ENCODE results near the gene VPS11.
A peak's percentile ranks its signal among the peaks of the same experiment; 100 is the strongest.

VPS11 gene

GRCh38 chr11:119106564-119107537 is 39.2 kb downstream of the VPS11 start, which contains the start of gene C2CD2L:
TSS of gene C2CD2L (plus strand) at chr11:119107344. CDS start at chr11:119107742, 398 bp downstream.
- DNase-seq: no peak

DNA sequence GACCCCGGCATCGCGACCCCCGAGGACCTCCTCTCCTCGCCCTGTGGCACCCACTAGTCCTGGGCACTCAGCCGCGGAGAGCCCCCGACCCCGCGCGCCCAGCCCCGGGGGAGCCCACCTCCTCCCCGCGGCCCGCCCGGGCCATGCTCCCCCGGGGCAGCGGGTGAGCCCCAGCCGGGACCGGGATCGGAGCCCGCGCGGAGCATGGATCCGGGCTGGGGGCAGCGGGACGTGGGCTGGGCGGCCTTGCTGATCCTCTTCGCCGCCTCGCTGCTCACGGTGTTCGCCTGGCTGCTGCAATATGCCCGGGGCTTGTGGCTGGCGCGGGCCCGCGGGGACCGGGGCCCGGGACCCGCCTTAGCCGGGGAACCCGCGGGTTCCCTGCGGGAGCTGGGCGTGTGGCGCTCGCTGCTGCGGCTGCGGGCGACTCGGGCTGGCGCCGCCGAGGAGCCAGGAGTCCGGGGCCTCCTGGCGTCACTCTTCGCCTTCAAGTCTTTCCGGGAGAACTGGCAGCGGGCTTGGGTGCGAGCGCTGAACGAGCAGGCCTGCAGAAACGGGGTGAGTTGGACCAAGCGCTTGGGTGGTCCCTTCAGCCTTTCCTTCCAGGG is 40.0 kb downstream of the VPS11 start:
- no peak for DNase-seq

DNA sequence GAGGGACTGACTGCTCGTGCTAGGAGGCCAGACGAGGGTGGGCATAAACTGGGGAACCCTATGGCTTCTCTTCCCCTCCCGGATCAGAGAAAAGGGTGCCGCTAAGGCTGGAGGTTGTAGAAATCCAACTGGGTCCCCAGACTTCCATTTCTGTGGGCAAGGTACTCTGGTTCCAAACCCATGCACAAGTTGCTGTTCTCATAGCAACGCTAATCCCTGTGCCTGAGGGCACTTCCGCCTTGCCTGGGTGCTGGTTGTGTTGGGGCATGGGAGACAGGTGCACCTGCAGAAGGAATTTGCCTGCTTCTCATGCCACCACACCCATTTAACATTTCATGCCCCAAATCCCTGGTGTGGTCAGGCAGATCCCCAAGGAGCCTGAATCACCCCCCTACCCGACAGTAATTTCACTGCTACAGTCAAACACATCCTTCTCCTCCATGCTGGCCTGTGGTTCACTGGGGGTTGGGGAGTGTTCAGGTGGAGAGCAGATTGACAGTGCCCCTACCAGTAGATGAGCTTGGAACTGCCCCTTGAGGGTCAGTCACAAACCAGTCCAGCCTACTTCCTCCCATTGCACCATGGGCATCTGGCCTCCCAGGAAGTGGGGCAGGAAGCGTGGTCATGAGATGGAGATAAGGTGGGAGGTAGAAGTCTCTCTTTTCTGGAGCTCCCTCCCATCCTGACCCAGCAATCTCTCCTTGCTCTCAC is 40.7 kb downstream of the VPS11 start:
- no peak for DNase-seq

GRCh38 chr11:119108857-119109221 is 41.2 kb downstream of the VPS11 start:
- DNase-seq: no peak

DNA sequence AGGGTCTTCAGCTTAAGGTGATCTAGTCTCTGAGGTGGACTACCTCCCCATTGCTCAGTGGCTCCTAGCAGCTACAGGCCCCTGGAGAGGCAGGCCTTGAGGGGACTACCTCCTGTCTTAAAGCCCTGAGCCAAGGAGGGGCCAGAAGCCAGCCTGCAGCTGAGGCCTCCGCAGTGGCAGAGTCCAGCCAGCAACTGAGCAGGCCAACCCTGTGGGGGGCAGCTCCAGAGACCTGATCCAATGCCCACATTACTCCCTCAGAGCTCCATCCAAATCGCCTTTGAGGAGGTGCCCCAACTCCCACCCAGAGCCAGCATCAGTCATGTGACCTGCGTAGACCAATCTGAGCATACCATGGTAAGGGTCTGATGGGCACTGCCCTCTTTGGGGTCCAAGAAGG is 42.2 kb downstream of the VPS11 start:
- no peak for DNase-seq

- no peak for DNase-seq
Observed at GRCh38 chr11:119110439-119110838, 42.8 kb downstream of the VPS11 start.

DNA sequence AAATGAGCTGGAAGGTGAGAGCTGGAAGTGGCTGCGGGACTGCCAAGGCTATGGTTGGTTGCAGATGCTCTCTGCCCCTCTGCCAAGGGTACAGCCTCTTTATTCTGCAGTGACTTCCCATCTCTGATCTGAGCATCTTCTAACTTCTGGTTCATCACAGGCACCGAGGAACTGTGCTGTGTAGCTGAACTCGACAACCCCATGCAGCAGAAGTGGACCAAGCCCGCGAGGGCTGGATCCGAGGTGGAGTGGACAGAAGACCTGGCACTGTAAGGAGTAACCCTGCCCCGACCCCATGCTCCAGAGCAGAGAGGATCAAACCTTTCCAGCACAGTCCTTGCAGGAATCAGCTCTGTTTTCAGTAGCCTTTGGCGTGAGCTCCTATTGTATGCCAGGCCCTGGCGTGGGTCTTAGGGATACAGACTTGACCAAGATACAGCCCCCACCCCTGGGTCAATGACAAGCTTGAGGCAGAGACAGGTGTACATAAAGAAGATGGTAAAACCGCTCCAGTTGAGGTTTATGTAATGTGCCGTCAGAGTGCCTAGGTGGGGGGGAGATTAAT is 43.8 kb downstream of the VPS11 start:
- no peak for DNase-seq

DNA sequence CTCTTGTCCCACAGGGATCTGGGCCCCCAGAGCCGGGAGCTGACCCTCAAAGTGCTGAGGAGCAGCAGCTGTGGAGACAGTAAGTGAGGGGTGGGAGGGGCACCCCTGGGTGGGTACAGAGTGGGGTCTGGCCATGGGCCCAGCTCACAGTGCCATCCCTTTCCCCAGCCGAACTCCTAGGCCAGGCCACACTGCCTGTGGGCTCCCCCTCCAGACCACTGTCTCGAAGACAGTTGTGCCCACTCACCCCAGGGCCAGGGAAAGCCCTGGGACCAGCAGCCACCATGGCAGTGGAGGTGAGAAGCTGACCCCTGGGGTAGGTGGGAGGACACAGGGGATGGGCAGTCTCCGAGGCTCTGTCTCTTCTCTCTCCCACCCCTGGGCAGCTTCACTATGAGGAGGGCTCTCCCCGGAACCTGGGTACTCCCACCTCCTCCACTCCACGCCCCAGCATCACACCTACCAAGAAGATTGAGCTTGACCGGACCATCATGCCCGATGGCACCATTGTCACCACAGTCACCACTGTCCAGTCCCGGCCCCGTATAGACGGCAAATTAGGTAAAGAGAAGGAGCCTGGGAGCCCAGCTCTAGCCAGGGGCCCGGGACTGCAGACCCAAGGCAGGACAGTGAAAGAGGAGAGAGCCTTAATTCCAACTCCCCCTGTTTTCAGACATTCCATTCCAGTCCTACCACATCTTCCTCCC is 44.8 kb downstream of the VPS11 start:
- DNase-seq: no peak

- DNase-seq: no peak
Observed at GRCh38 chr11:119113716-119114115, 46.1 kb downstream of the VPS11 start.

DNA sequence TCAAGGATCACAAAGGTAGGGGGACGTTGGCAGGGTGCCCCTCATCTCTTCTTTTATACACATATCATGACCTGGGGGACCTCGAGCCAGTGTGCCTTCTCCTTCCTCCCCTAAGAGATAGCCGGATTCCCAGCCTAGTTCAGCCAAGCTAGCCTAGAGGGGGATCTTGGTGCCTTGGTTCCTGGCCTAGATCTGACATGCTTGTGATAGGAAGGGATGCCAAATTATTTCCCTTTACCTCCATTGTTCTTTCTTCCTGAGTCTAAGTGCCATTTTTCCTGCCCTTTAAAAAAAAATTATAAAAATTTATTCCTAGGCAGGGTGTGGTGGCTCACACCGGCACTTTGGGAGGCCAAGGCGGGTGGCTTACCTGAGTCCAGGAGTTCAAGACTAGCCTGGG is 46.7 kb downstream of the VPS11 start:
- DNase-seq: no peak

DNA sequence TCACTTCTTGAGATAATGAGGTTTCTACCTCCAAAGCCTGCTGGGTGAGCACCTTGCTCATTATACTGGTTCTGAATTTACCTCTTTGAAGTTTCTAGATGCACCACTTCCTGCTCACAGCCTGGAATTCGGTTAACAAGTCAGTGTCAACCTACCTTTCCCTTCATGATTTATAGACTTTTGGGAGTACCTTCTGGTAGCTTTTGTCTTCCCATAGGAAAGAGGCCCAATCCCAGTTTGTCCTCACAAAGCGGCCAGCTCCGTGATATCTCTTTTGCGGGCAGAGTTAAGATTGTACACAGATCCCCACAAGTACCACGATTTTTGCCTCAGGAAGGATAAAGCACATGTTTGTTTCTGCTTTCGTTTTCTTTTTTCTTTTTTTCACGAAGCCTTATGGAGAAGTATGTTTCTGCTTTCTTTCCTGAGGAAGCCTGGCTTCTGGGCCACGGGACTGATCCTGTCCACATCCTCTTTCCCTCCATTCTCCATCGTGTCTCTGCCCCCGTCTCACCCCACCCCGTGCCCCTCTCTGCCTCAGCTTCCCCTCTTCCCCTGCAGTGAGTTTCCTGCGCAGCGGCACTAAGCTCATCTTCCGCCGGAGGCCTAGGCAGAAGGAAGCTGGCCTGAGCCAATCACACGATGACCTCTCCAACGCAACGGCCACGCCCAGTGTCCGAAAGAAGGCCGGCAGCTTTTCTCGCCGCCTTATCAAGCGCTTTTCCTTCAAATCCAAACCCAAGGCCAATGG is 48.0 kb downstream of the VPS11 start:
- no peak for DNase-seq

DNA sequence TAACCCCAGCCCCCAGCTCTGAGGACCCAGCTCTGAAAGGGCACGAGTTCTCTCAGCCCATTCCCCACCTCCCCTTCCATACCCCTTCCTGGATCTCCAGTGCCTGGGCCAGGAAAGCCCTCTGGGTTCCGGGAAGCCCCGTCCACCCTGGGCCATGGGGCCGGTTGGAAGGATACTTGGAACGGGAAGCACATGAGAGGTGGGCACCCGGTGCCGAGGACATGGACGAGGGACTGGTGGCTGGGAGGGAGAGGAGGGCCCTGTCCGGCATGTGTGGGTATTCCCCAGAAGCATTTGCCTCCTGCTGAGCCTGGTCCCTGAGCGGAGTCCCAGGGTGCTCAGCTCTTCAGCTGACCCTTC is 48.6 kb downstream of the VPS11 start:
- no peak for DNase-seq

GRCh38 chr11:119116601-119117000 is 49.0 kb downstream of the VPS11 start:
- no peak for DNase-seq

DNA sequence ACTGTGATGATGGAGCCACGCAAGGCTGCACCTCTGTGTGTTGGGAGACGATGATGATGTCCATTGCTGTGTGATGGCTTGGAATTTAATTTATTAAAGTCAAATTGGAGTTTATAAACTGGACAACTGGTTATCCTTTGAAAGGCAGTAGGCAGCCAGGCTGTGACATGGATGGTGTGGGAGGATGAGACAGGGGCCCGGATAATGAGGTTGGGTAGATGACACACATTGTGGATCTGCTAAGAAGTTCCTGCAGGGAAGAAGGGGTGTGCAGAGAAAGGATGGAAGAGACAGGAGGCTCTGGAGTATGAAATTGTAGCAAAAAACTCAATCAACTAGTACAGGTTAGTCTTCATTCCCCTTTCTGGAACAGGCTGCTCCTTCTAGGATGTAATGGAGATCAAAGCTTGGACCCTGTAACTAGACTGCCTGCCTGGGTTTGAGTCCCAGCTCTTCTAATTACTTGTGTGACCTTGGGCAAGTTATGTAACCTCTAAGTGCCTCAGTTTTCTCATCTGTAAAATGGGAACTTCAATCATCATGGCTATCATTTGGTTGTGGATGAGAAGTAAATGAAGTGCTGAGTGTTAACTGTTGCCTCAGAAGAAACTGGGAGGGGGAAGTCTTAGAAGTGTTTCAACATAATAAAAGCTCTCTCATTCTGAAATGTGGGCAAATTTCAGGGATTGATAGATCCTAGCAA is 49.5 kb downstream of the VPS11 start:
- no peak for DNase-seq

GRCh38 chr11:119118227-119118626 is 50.6 kb downstream of the VPS11 start:
- DNase-seq: no peak

DNA sequence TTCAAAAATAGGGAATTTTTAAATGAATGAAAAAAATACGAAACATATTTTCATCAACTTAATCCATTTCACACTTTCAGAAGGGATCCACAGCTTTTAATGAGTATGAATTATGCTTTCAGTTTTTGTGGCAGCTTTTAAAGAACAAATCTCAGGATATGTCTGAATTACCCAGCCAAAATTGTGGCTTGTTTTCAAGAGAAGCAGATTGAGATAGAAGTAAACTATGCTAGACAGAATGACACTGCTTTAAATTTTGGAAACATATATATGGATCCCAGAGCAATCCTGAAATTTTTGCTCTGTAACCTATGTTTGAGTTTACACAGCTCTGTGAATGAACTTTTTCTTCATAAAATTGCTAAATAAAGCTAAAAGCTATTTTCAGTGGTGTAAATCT is 51.3 kb downstream of the VPS11 start:
- no peak for DNase-seq

DNA sequence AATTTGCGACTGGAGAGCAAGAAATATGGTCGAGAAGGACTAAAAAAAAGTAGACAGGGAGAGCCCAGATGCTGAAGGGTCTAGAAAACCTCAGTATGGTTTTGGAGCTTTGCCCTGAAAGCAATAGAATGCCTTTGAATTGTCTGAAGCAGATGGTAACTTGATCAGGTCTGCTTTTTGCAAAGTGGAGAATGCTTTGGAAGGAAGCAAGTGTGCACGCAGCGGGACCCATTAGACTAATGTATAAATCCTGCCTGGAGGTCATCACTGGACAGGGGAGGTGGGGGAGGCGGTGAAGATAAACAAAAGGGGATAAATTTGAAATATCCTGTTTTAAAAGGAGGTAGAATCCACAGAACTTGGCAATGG is 53.0 kb downstream of the VPS11 start:
- no peak for DNase-seq

- DNase-seq: peak; percentile 64
Observed at GRCh38 chr11:119121008-119121810, 53.6 kb downstream of the VPS11 start, which contains the start of gene HINFP. TSS of gene HINFP (plus strand) at chr11:119121580. CDS start at chr11:119126945, 5,365 bp downstream.

- DNase-seq: no peak
Observed at GRCh38 chr11:119121811-119122124, 54.1 kb downstream of the VPS11 start.

GRCh38 chr11:119125821-119126220 is 58.2 kb downstream of the VPS11 start:
- no peak for DNase-seq

Data from cortex of kidney (tissue), 1 donor.